ENCODE results near the gene ATAD3A.

- TF ChIP-seq CTCF (IDR thresholded peaks at IDR 0.05; ENCODE audit: insufficient read depth, low read length, poor library complexity, severe bottlenecking) = no peak
- TF ChIP-seq EZH2phosphoT487 (conservative IDR thresholded peaks at IDR 0.05; ENCODE audit: low read length) = no peak
Observed at GRCh38 chr1:1463312-1463711, 48.6 kb upstream of the ATAD3A start.

Data from SU-DHL-6 (cell line).